CD4-positive, alpha-beta T cell (primary cell): ENCODE measurements around the gene NOD2. TPM values are rescaled to one million over a fixed set of nuclear protein-coding genes. Genes with fewer than 3 reads are reported as not detected.

Source experiments
- ATAC-seq: fragments of 200-7000 bp; cut with Tn5 transposase; one replicate; pipeline ENCODE4 v1.10.0; 2022; ENCODE audit warnings: mild to moderate bottlenecking; ENCODE audit not compliant: poor library complexity
- CTCF ChIA-PET: fragments of 350-600 bp; sonication (Branson Sonifier 250); formaldehyde crosslinking; loops from one replicate; lab custom pipeline; 2021; ENCODE audit warnings: antibody characterized with exemption, inconsistent platforms; lab: Charles Lee
- POLR2A ChIA-PET: fragments of 350-600 bp; sonication (Branson Sonifier 250); formaldehyde crosslinking; loops from one replicate; lab custom pipeline; 2021; ENCODE audit warnings: antibody characterized with exemption, inconsistent platforms; lab: Charles Lee
- DNase-seq, 14 experiments: peaks; one replicate each; pipeline ENCODE4 v3.0.0-alpha.2; 2013 to 2020; ENCODE audit warnings: mixed read lengths in 2 of 14
- H3K27ac ChIP-seq, 2 donors: one replicate each; pipeline versions ENCODE4 v1.5.1 to v1.7.0; 2013; ENCODE audit warnings: low read length in 2 of 2, low read depth in 1 of 2, mild to moderate bottlenecking in 1 of 2
- H3K27me3 ChIP-seq, 2 experiments: 1 replicate in 1 of 2; 2 replicates in 1 of 2; pipeline versions ENCODE4 v1.6.1 to v1.7.0; 2013; ENCODE audit warnings: low read length in 2 of 2, control low read depth in 1 of 2, mild to moderate bottlenecking in 1 of 2, moderate library complexity in 1 of 2; ENCODE audit not compliant: insufficient read depth in 2 of 2, control insufficient read depth in 1 of 2
- H3K36me3 ChIP-seq: one replicate; pipeline ENCODE4 v1.6.1; 2013; ENCODE audit warnings: low read length, control low read depth; ENCODE audit not compliant: insufficient read depth
- H3K4me1 ChIP-seq: one replicate; pipeline ENCODE4 v1.6.1; 2013; ENCODE audit warnings: low read length, control low read depth; ENCODE audit not compliant: insufficient read depth
- H3K4me3 ChIP-seq: one replicate; pipeline ENCODE4 v1.5.1; 2013; ENCODE audit warnings: mild to moderate bottlenecking, low read length, moderate library complexity
- H3K9me3 ChIP-seq, 2 experiments: 1 replicate in 1 of 2; 2 replicates in 1 of 2; pipeline versions ENCODE4 v1.6.1 to v1.7.0; 2013; ENCODE audit warnings: low read length in 2 of 2, mild to moderate bottlenecking in 2 of 2, control low read depth in 1 of 2, moderate library complexity in 1 of 2; ENCODE audit not compliant: control insufficient read depth in 1 of 2, insufficient read depth in 1 of 2
- H3K27ac Mint-ChIP-seq: one replicate; pipeline ENCODE4 v1.8.0; 2020; ENCODE audit warnings: mixed read lengths
- H3K27me3 Mint-ChIP-seq: one replicate; pipeline ENCODE4 v1.8.0; 2021; ENCODE audit warnings: mixed read lengths
- H3K36me3 Mint-ChIP-seq: one replicate; pipeline ENCODE4 v1.8.0; 2021; ENCODE audit warnings: low read depth, mixed read lengths
- H3K4me1 Mint-ChIP-seq: one replicate; pipeline ENCODE4 v1.8.0; 2021; ENCODE audit warnings: low read depth, mixed read lengths
- H3K4me3 Mint-ChIP-seq: one replicate; pipeline ENCODE4 v1.8.0; 2020; ENCODE audit warnings: mild to moderate bottlenecking, mixed read lengths
- H3K9me3 Mint-ChIP-seq: one replicate; pipeline ENCODE4 v1.8.0; 2020; ENCODE audit warnings: mixed read lengths
- CTCF ChIP-seq: fragments of 200-600 bp; IDR thresholded peaks from one replicate; pipeline ENCODE4 v1.8.0; 2022; ENCODE audit warnings: antibody characterized with exemption, mild to moderate bottlenecking
- intact Hi-C, 2 experiments: fragments of 100-400 bp; cut with DNase I in 1 of 2; cut with micrococcal nuclease in 1 of 2; formaldehyde crosslinking; loops; one replicate each; pipeline versions ENCODE4 v1.15.1 to v1.9.0; 2023 to 2025; cut with DNase I, micrococcal nuclease
- total RNA-seq, 174 experiments: library from RNA in 2 of 174; stranded (reverse) in 2 of 174; gene quantifications; one replicate each; pipeline ENCODE4 v1.2.3 and lab custom pipeline; 2021 to 2026

The NOD2 gene
- total RNA-seq, 2 experiments from 2014 or later = 4.5 to 5.3 TPM

DNA sequence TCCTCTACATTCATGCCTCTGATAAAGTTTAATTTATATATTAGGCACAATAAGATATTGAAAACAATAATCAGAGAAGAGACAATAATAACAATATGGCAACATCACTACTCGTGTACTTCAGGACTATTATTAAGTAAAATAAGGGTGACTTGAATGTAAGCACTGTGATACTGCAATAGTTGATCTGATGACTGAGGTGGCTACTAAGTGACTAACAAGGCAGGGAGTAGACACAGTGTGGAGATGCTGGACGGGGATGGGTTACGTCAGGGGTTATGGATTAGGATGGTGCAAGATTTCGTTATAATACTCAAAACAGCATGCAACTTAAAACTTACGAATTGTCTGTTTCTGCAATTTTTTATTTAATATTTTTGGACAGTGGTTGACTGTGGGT, 81.0 kb downstream of the NOD2 start:
- ChIA-PET POLR2A (no interaction called here), CTCF (interaction anchor here (0.9 kb wide), 1 partner anchor 32 kb away, joined by 3 read pairs; no protein-coding TSS in a partner anchor)
- Histone ChIP-seq H3K27ac (no peak overlapping the region), H3K9me3 (no peaks in the 10 kb centered on the region), H3K4me3 (no peak overlapping the region), H3K27me3 (no peaks in the 10 kb centered on the region), H3K4me1 (peaks cover 3% of the 10 kb centered on the region), H3K36me3 (peaks cover 86% of the 10 kb centered on the region)
- no peaks in the 10 kb centered on the region for H3K9me3 Mint-ChIP-seq
- no peak for TF ChIP-seq CTCF
- H3K4me3 Mint-ChIP-seq = peak overlapping the region; percentile 5
- no peak for ATAC-seq
- peaks cover 100% of the 10 kb centered on the region for H3K36me3 Mint-ChIP-seq
- DNase-seq = no peak
- H3K27ac Mint-ChIP-seq = peak overlapping the region; percentile 75
- no peaks in the 10 kb centered on the region for H3K27me3 Mint-ChIP-seq
- intact Hi-C loops = no loop called here
- H3K4me1 Mint-ChIP-seq = peaks cover 88% of the 10 kb centered on the region

- peaks cover 86% of the 10 kb centered on the region for H3K36me3 ChIP-seq
- no peak overlapping the region for H3K4me3 ChIP-seq
- no peak overlapping the region for H3K4me3 Mint-ChIP-seq
- DNase-seq = no peak
- no peaks in the 10 kb centered on the region for H3K27me3 Mint-ChIP-seq
- peaks cover 100% of the 10 kb centered on the region for H3K36me3 Mint-ChIP-seq
- H3K9me3 Mint-ChIP-seq = no peaks in the 10 kb centered on the region
- peaks cover 8% of the 10 kb centered on the region for H3K4me1 ChIP-seq
- no peaks in the 10 kb centered on the region for H3K9me3 ChIP-seq
- no peak for ATAC-seq
- no peaks in the 10 kb centered on the region for H3K27me3 ChIP-seq
- intact Hi-C loops = no loop called here
- CTCF ChIA-PET = interaction anchor here (0.9 kb wide), 1 partner anchor 31 kb away, joined by 3 read pairs; no protein-coding TSS in a partner anchor
- peaks cover 88% of the 10 kb centered on the region for H3K4me1 Mint-ChIP-seq
- no peak overlapping the region for H3K27ac ChIP-seq
- POLR2A ChIA-PET = interaction anchor here (1.2 kb wide), 1 partner anchor 33 kb away, joined by 4 read pairs; the partner anchor contains the start of gene CYLD
- TF ChIP-seq CTCF = no peak
- peak overlapping the region; percentile 67 for H3K27ac Mint-ChIP-seq
These were observed 81.6 kb downstream of the NOD2 start for GRCh38 chr16:50774960-50775359.

GRCh38 chr16:50776037-50776436, 82.6 kb downstream of the NOD2 start:
- peaks cover 18% of the 10 kb centered on the region for H3K4me1 ChIP-seq
- no peaks in the 10 kb centered on the region for H3K9me3 ChIP-seq
- ATAC-seq = peak; percentile 39
- ChIA-PET CTCF (interaction anchor here (1.0 to 2.3 kb wide), 4 partner anchors 8 to 111 kb away, joined by 3 to 17 read pairs (median 6); no protein-coding TSS in a partner anchor), POLR2A (interaction anchor here (1.3 to 1.9 kb wide), 2 partner anchors 18 to 31 kb away, joined by 3 to 7 read pairs; no protein-coding TSS in a partner anchor)
- intact Hi-C loops = no loop called here
- TF ChIP-seq CTCF = no peak
- no peak overlapping the region for H3K27ac ChIP-seq
- H3K36me3 ChIP-seq = peaks cover 86% of the 10 kb centered on the region
- DNase-seq = no peak
- Mint-ChIP-seq H3K9me3 (no peaks in the 10 kb centered on the region), H3K27ac (peak overlapping the region; percentile 67), H3K4me1 (peaks cover 89% of the 10 kb centered on the region), H3K4me3 (no peak overlapping the region), H3K36me3 (peaks cover 100% of the 10 kb centered on the region), H3K27me3 (no peaks in the 10 kb centered on the region)
- no peaks in the 10 kb centered on the region for H3K27me3 ChIP-seq
- H3K4me3 ChIP-seq = no peak overlapping the region
